Mucosa of descending colon (tissue), 3 donors: ENCODE measurements around the gene PCYT1B. TPM values are rescaled to one million over a fixed set of nuclear protein-coding genes. Genes with fewer than 3 reads are reported as not detected.

Source experiments
- ATAC-seq: fragments of 200-7000 bp; cut with Tn5 transposase; one replicate; pipeline ENCODE4 v1.9.1; 2020; ENCODE audit warnings: mild to moderate bottlenecking, moderate library complexity
- DNase-seq, 3 donors: peaks; one replicate each; pipeline ENCODE4 v3.0.0-alpha.2; 2020
- H3K36me3 ChIP-seq: fragments of 200-600 bp; one replicate; pipeline ENCODE4 v1.8.0; 2021; ENCODE audit warnings: low read depth, mild to moderate bottlenecking
- H3K4me1 ChIP-seq: fragments of 200-600 bp; one replicate; pipeline ENCODE4 v1.8.0; 2021; ENCODE audit warnings: low read depth, mild to moderate bottlenecking
- H3K4me3 ChIP-seq: fragments of 200-600 bp; one replicate; pipeline ENCODE4 v1.8.0; 2021; ENCODE audit warnings: mild to moderate bottlenecking
- H3K9me3 ChIP-seq: fragments of 200-600 bp; one replicate; pipeline ENCODE4 v1.8.0; 2021; ENCODE audit warnings: mild to moderate bottlenecking
- CTCF ChIP-seq: fragments of 200-600 bp; IDR thresholded peaks from one replicate; pipeline ENCODE4 v1.8.0; 2022; ENCODE audit warnings: antibody characterized with exemption, mild to moderate bottlenecking
- intact Hi-C, 2 donors: fragments of 100-400 bp; cut with DNase I in 1 of 2; cut with micrococcal nuclease in 1 of 2; formaldehyde crosslinking; loops; one replicate each; pipeline versions ENCODE4 v1.11.0 to v1.11.1; 2022; cut with DNase I, micrococcal nuclease
- long read RNA-seq, 2 donors: library from polyadenylated mRNA; unstranded; transcript quantifications; one replicate each; pipeline ENCODE4 v2.0.0, GENCODE V29; 2019 to 2021
- total RNA-seq, 3 donors: library from RNA; stranded (reverse); fragmentation: NEBNext Ultra II Directional in 2 of 3; extraction: Animal tissue kit (Norgen Biotek cat#: 25700) in 2 of 3; gene quantifications; one replicate each; pipeline versions ENCODE4 v1.2.1 to v1.2.4, GENCODE V29; 2021 to 2023
- donor health status: DM: no; HTN: no; CAD: no; lungs with moderate emphysema.
- donor health status: DM: no; HTN: no; CAD: no.
- donor health status: DM: no; HTN: yes; CAD: no.

PCYT1B gene
- total RNA-seq: 1 to 10 TPM in 1 of 3 donors, under 1 TPM in 1, not detected in 1; 0.39 to 2.4 TPM
- long read RNA-seq, donor 1, partial matches to known transcripts: 0 of 2 reads
- long read RNA-seq, donor 1, other reads (novel, unspliced or antisense): 2 of 2 reads
- long read RNA-seq, donor 2: 0 reads

GRCh38 chrX:24647257-24648058, at the start of gene PCYT1B:
Gene PCYT1B, minus strand, starts transcription at chrX:24647347. Its CDS starts 242 bp downstream, at chrX:24647105.
- intact Hi-C loops: no loop called here
- DNase-seq (peak; percentile 34 to 55 (median 43)), ATAC-seq (peak; percentile 92)
- H3K36me3 ChIP-seq: no peaks in the 10 kb centered on the region
- no peak for TF ChIP-seq CTCF
- H3K4me1 ChIP-seq: no peaks in the 10 kb centered on the region
- H3K4me3 ChIP-seq: no peak within 1 kb of the TSS
- no peaks in the 10 kb centered on the region for H3K9me3 ChIP-seq

GRCh38 chrX:24696294-24696693, 49.1 kb upstream of the PCYT1B start:
- ATAC-seq: no peak
- no peak for TF ChIP-seq CTCF
- Histone ChIP-seq H3K36me3 (no peaks in the 10 kb centered on the region), H3K4me1 (no peaks in the 10 kb centered on the region), H3K4me3 (no peak overlapping the region), H3K9me3 (no peaks in the 10 kb centered on the region)
- DNase-seq: no peak
- intact Hi-C loops: no loop called here

GRCh38 chrX:24694825-24695224, 47.7 kb upstream of the PCYT1B start:
- H3K9me3 ChIP-seq: no peaks in the 10 kb centered on the region
- no peaks in the 10 kb centered on the region for H3K4me1 ChIP-seq
- no peaks in the 10 kb centered on the region for H3K36me3 ChIP-seq
- ATAC-seq (no peak), DNase-seq (no peak)
- TF ChIP-seq CTCF: no peak
- intact Hi-C loops: no loop called here
- no peak overlapping the region for H3K4me3 ChIP-seq

GRCh38 chrX:24693453-24694202, 46.5 kb upstream of the PCYT1B start, which contains the start of gene POLA1:
Gene POLA1, plus strand, starts transcription at chrX:24693918. Its CDS starts 44 bp downstream, at chrX:24693962.
- DNase-seq (peak; percentile 88 to 91 (median 90)), ATAC-seq (peak; percentile 99)
- no peaks in the 10 kb centered on the region for H3K36me3 ChIP-seq
- TF ChIP-seq CTCF: no peak
- H3K4me3 ChIP-seq: peak within 1 kb of the TSS; percentile 32
- H3K9me3 ChIP-seq: no peaks in the 10 kb centered on the region
- H3K4me1 ChIP-seq: no peaks in the 10 kb centered on the region
- intact Hi-C loops: no loop called here

- Histone ChIP-seq H3K9me3 (no peaks in the 10 kb centered on the region), H3K4me1 (no peaks in the 10 kb centered on the region), H3K4me3 (no peak overlapping the region), H3K36me3 (no peaks in the 10 kb centered on the region)
- TF ChIP-seq CTCF: no peak
- intact Hi-C loops: no loop called here
- DNase-seq (no peak), ATAC-seq (no peak)
These were observed 45.2 kb upstream of the PCYT1B start for GRCh38 chrX:24692305-24692704.
